NCI-H460 (cell line): ENCODE measurements around the gene FBN2. TPM values are rescaled to one million over a fixed set of nuclear protein-coding genes. Genes with fewer than 3 reads are reported as not detected.

Experiments used
- DNase-seq: peaks from one replicate; pipeline ENCODE4 v3.0.0-alpha.2; 2016; ENCODE audit warnings: low read depth; ENCODE audit errors: extremely low read depth
- total RNA-seq: library from RNA; depleted of rRNA; stranded (reverse); fragments of >200 nt; shearing (Covaris generic); gene quantifications from 2 replicates; pipeline ENCODE4 v1.2.3, GENCODE V29; 2014

FBN2 gene
- total RNA-seq, 1 experiment from 2014 or later: 29.8 TPM

DNA sequence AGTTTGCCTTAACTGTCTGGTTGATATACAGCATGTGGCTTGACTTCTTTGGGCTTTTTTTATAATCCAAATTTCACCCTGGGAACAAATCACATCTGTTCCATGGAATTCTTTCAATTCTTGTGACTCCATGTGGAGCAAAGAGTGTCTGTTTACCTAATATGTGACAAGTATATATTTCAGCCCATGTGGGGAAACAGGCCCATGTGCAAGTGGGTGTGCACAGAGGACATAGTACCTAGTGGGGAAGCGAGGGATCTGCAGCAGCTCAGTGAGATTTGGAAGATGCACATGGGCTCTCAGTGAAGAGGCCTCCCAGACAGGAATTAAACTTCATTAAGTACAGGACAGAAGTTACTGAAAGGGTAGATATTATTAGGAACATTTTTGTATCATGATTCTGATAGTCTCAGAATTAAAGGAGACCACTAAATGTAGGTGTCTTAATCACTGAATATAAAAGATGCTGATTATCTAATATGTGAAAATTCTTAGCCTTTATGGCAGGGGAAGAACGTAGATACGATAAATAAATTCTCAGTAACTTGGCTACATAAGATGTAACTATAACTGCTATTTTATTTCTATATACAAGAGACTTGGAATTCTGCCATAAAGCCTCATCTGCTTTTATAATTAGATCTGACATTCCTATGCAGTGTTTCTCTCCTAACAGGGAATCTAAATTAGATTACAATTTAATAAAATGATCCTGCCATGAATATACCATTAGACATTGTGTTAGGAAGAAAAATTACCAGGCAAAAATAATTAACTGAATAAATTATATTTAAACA, 273.3 kb downstream of the FBN2 start:
- no peak for DNase-seq

DNA sequence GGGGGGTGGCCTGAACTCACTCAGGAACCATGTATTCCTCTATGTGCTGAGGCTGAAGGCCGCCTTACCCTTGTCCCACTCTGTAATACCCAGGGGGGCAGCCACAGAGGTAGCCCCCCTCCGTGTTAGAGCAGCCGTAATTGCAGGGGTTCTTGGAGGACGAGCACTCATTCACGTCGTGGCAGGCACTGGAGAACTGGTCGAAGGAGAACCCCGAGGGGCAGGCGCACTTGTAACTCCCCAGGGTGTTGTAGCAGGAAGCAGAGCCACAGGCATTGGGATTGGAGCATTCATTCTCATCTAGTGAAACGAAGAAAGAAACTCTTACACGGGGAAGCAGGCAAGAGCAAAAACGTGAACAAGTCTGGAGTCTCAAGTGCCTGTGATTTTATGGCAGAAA, 274.7 kb downstream of the FBN2 start:
- no peak for DNase-seq

DNA sequence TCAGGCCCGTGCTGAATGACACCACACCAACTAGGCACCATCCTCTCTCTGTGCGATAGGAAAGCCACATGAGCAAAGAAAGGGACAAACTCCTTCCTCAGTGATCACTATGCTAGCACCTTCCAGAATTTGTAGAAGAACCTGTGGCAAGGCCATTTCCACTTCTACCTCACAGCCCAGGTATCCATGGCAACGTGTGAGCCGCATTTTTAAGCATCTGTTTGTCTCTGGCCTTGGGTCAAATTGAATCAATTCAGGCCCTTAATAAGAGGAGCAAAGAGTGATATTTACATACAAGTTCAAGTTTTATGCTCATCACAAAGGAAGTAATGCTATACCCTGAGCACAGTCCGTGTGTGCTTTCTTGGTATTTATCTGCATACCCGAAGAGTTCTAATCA, 275.1 kb downstream of the FBN2 start:
- no peak for DNase-seq

DNA sequence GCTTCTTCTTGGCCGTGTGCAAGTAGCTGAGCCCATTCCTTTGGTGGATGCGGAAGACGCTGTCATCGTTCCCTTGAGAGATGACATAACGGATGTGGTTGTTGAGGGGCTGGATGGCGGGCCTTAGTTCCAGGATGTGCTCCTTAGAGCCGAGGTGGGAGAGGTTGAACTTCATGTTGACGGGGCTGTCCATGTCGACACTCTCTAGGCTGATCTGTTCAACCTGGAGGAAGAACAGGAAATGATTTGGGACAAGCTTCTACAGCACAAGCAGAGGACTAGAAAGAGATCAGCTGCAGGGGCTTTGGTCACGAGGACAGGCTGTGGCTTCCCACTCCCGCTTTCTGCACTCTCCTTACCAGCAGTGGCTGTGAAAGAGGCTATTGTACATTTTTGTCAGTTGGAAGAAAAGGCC, 278.4 kb downstream of the FBN2 start:
- DNase-seq: no peak

DNA sequence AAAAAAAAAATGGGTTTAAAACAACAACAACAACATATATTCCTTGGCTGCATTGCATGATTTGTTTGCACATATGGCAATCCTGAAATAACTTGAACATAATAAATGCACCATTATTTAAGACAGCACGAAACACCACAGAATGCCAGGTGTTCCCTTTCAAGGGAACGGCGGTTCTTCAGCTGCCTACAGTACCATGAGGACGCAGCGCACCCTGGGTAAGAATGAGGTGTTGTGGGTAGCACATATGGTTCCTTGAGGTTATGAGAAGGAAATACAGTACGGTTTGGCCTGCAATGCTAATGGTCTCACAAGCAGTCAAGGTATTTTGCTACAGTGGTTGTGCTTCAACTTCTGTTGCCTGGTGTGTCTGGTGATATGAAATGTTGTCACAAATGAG, 279.7 kb downstream of the FBN2 start:
- DNase-seq: no peak

DNA sequence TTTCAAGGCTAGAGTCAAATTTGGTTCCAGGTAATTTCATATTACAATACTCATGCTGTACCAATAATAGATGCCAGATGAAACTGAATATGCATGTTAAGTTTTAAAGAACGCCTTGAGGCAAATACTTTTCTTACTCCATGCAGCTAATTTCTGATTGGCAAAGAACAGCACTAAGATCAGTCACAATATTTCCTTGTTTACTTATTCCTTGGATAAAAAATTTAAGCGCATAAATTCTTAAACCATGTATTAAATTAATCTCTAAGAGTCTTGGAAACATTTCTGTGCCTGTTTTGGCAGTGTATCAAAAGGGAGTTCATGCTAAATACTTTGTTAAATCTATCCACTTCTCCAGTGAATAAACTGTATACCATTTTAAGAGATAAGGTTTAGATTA, 281.0 kb downstream of the FBN2 start:
- no peak for DNase-seq

DNA sequence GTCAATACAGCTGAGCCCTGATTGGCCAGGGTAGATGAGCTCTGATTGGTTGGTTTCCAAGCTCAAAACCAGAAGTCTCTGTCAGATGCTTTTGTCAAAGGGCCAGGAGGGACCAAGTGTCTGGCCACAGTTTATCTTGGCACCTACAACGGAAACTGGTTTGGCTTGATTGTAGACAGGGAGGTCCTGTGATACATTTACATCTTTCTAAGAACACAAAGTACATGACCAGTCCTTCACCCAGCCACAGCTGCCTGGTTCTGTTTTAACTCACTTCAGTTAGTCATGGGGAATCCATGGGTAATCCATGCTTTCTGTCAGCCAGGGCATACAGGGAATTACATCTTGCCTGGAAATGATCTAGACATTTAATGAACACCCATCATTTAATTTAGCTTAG, 283.3 kb downstream of the FBN2 start:
- DNase-seq: no peak

DNA sequence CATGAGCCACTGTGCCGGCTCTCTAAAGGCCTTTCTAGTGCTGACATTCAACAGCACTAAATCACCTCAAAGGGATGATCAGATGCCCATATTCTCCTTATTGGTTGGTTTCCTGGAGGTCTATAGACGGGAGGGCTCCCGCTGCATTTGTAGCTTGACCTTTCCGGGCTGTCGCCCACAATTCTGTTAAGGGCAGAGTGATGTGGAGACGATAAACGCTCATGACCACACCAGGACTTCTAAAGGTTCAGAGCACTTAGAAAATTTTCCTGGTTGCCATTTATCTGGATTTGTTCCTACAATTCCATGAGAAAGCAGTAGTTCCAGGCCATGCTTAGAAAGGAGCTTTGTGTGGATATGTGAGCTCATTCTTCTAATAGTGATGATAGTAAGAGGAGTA, 284.2 kb downstream of the FBN2 start:
- DNase-seq: no peak

DNA sequence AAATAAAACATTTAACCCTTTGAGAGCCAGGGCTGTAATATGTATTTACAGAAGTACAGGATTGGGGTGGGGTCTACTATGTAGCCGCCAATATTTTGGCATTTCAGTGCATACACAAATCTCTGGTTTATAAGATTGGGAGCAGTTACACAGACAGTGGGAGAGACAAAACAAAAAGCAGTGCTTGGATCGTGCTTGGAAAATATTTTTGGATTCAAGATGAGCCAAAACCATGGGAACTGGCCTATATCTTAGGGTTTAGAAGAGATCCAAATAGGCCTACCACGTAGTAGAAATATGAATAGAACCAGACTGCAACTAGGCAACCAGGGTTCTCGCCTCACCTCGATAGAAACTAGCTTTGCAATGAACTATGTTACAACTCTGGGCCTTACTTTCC, 284.9 kb downstream of the FBN2 start:
- no peak for DNase-seq

DNA sequence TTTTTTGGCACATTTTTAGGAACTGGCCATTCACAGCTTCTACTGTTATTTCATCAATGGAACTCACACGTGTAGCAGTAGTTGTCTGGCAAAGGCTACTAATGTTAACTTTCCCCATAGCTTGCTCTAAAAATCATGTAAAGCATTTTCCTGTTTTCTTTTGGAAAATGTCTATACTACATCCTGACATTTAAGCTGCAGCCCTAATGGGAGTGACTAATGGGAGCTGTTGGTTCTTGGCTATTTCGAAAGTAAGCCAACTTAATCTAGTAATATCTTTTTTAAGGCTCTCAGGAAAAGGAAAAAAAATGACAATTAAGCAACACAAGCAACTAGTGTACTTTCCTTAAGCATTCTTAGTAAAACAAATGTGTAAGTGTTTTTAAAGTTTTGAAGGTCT, 285.3 kb downstream of the FBN2 start:
- no peak for DNase-seq

DNA sequence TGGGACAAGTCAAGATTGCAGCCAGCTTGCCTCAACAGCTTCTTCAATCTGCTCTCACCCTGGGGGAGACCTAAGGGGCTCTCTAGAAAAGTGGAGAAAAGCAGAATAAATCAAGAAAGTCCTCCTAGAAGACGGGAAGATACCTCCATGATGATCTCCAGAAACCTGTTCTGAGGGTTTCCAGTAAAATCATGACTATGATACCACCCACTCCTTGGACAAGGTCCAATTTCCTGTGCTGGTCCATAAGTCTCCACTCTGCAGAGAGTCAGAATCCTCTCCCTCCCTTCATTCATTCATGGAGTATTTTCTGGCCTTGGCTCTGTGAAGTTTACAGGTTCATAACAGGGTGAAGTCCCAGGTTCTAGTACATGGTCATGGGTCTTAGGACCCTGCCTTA, 285.8 kb downstream of the FBN2 start:
- DNase-seq: no peak

DNA sequence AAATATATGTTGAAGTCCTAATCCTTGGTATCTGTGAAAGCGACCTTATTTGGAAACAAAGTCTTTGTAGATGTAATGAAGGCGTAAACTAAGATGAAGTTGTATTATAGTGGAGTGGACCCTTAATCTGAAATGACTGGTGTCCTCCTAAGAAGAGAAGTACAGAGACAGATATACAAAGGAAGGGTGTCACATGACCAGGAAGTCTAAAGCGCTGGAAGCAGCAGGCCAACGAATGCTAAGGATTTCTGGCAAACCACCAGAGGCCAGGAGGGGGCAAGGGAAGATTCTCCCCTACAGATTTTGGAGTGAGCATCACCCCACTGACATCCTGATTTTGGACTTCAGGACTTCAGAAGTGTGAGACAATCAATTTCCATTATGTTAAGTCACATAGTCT, 292.1 kb downstream of the FBN2 start:
- no peak for DNase-seq

DNA sequence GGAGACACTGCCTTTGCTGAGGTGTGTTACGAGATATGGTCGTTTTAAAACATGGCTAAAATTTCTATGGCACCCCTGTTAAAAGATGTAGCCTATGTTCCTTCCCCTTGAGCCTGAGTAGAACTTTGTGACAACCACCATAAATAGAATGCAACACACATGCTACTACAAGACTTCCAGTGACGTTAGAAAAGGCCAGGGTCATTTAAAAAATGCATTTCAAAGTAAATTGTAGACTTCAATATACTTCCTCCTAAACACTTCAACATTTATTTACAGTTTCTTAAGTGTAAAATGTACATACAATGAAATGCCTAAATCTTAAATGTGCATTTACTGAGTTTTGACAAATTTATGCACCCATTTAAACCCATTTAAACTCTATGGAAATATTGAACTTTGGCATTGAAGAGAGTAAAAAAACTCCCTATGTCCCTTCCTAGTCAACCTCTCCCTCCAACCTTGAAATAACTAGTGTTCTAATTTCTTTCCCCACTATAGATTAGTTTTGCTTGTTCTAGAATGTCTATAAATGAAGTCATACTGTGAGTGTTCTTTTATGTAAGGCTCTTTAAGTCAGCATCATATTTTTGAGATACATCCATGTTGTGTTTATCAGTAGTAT, 294.0 kb downstream of the FBN2 start:
- no peak for DNase-seq

DNA sequence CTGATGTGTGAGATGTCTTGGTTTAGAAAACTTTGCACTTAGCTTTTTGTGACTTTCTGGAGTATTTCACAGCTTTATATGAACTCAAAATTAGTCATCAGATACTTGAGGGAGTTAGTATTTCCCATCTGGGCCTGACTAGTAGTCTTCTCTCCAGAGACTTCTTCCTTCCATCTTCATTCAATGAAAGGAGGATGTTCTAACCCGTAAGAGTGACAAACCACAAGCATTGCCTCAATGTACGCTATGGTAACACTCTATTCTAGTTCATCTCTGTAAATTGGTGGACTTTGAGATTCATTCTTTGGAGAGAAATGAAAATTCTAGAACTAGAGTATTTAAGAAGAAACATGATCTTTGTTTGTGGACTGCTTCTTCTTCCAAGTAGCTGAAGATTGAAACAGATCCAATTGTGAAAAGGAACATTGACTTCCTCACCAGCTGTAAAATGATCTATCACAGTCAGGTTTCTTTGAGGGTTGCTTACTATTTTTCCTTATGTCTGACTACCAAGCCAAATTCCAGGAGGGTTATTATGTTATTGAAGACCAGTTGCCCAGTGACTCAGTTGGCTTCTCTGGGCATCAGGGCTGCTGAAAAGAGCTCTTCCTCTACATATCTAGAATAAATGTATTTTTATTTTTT, 296.9 kb downstream of the FBN2 start:
- no peak for DNase-seq

DNA sequence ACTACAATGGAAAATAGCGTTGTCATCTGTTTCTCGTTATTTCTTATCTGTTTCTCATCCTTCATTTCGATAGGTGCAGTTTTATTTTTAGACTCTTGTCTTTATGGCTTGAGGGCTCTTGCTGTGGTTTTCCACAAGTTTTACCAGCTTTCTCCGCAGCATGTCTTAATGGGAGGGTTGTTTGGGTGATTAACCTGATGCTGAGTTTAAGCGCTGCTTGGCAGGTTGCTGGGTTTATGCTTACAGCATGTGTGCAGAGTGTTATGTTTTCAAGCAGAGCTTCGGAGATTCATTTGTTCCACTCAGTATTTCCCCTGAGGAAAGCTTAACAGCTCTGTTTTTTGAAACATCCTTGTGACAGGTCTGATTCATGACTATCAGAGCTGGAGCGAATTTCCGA, 300.5 kb downstream of the FBN2 start:
- DNase-seq: no peak

DNA sequence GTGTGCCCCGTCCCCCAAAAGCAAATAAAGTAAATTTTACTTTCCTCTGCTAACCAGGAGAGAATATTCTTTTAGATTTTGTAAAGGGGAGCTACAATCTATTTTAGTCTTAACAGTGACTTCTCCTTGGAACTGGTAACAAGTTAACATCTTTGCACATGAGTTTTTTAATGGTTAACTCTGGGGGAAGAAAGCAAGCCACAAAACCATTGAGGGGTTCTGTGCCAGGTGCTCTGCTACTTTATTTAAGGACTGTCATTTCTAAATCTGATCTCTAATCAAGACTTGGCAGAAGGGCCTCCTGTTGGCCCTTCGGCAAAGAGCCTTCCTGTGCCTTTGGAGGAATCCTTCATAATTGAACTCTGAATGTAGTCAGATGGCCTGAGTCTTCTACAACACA, 301.0 kb downstream of the FBN2 start:
- DNase-seq: no peak

DNA sequence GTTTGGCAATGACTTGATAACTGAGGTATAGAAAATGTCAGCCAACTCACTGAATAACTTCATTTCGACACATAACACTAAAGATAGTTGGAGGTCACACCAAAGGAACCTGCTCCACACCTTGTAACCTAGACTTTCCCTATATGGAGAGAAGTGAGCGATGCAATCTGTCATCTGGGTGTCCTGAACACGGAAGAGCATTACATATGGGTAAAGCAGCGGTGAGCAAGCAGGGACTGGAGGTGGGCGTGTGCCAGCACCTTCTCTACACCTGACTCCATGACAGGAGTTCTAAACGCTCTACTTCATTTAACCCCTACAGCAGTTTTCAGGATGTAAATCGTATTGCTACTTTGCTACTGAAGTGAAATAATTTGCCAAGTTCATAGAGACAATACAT, 301.7 kb downstream of the FBN2 start:
- DNase-seq: no peak

DNA sequence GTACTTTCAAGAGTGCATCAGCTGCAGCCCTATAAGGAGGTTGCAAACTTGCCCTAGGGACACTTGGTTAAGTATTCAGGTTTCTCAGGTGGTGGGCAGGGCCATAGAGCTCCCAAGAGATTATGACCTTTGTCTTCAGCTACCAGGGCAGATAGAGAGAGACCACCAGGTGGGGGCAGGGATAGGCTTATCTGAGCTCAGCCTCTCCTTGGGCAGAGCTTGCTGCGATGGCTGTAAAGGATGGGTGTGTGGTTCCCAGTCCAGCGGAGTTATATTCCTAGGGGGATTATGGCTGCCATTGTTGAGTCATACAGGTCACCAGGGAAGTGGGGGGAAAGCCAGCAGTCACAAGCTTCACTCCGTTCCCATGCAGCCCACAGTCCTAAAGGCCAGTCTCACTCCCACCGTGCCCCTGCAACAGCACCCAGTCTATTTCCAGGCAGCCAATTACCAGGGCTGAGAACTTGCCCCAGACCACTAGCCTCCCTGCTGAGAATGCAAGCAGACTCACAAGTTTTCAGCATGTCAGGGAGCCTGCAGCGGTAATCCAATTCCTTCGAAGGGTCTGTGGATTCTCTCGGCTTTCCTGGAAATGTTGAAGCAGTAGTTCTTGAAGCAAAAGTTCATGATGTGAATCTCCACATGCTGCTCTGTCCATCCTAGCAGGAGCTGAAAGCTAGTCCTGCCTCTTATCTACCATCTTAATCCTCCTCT, 303.0 kb downstream of the FBN2 start:
- no peak for DNase-seq

DNA sequence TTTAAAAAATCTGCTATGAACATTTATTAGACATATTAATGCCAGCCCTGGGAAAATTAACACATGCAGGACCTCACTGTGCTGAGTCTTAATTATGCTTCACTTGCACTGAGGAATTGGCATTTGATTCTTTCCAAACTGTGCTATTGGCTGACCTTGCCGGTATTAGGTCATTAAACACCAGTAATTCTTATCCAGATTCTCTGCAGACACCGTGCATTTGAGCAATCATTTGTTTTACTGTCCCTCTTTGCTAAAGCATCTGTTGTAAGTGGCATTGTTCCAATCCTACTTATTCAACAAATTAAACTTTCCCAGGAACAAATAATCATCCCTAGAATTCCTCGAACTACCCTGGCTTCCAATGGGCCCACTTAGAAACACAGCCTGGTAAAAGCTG, 309.5 kb downstream of the FBN2 start:
- no peak for DNase-seq

DNA sequence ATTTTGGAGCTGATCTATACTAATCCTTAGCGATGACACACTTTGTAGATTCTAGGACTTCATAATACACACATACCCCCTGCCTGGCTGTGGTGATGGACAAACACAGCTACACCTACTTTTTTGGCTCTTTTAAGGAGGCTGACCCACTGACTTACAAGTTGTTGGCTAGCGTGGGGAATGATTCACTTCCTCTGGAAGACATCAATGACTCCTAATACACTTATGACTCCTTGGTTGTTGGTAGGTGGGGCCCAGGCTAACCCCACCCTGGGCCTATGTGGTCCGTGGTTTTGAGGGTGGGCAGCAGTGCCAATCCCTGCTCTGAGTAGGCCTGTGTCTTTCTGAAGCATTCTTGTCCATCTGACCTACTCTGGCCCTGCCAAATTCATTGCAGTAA, 310.0 kb downstream of the FBN2 start:
- DNase-seq: peak; percentile 6

DNA sequence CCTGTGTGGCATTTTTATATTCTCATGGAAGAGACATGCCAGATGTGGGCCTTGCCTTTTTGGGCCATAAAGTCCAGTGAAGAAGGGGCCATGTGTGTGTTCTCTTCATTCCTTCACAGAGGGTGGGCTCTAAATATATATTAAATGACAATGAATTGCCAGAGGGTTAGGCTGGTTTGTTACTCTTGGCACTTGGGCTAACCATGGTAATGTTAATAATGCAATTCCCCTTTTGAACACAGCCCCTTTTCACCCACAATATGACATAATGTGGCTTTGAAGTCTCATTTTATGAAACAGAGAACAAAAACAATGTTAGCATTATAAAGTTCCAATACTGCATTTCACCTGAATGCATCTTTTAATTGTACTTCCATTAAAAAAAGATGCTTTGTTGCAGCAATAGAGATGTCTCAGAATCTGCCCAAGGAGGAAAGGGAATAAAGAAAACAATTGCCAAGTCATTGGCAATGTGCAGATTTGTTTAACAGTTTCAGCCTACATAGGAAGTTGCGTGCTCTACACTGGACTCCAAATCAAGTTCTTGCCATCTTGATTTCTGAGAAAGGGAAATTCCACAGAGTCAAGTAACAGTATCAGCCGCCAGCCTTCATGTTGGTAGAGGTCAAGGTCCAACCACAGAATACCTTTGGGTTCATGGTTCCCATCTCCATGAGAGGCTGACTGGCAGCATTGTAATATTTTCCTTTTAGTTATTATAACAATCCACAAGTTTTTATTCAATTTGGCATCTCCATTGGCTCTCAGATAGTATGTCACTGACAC, 312.6 kb downstream of the FBN2 start:
- no peak for DNase-seq
